Stimulated activated CD4-positive, alpha-beta T cell treated with anti-CD3 and anti-CD28 coated beads, Interleukin-15, amount 100 ng/mL, for 48 hours (primary cell): ENCODE measurements around the gene TMEM190.
"Not testable (repeated sequence)": the region's sequence is repeated elsewhere in the genome, so short reads cannot be mapped to it uniquely, and the experiment has no call there.

Experiments
- DNase-seq, 2 donors: peaks; one replicate each; pipeline ENCODE4 v3.0.0-alpha.2; 2020; ENCODE audit warnings: low read depth in 2 of 2

TMEM190 gene

DNA sequence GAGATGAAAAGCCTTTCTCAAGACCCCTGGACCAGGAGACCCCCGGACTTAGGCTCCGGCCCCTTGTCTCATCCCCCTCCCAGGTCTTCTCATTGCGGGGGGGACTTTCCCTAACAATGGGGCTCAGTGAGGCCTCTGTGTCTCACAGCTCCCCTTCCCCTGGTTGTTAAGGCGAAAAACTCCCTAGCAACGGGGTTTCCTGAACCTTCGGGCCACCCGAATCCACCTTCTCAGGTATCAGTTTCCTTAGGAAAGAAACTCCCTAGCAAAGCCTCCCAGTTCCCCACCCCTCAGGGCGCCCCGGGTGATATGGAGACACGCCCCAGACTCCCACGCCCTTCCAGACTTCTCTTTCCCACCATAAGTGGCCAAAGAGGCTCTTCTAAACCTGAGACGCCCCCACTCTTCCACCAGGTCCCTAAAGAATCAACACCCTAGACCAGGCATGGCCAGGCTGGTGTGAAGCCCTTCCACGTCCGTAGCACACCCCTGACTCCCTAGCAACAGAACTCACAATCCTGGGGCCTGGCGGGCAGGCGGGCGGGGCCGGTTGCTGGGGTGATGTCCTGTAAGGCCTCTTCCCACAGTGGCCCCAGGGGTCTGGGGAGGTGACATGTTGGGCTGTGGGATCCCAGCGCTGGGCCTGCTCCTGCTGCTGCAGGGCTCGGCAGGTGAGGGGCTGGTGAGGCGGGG lies at the start of gene TMEM190:
TMEM190 (plus strand) TSS at position 586 of the 693 bp plus-strand sequence; CDS start at position 614, 28 bp downstream.
- DNase-seq = no peak

- not testable (repeated sequence) for DNase-seq
Measured at GRCh38 chr19:55328774-55329318, 47.8 kb upstream of the TMEM190 start.

- DNase-seq = not testable (repeated sequence)
Measured at GRCh38 chr19:55329791-55330190, 46.8 kb upstream of the TMEM190 start.

GRCh38 chr19:55333870-55334269 lies 42.8 kb upstream of the TMEM190 start:
- DNase-seq = no peak

DNA sequence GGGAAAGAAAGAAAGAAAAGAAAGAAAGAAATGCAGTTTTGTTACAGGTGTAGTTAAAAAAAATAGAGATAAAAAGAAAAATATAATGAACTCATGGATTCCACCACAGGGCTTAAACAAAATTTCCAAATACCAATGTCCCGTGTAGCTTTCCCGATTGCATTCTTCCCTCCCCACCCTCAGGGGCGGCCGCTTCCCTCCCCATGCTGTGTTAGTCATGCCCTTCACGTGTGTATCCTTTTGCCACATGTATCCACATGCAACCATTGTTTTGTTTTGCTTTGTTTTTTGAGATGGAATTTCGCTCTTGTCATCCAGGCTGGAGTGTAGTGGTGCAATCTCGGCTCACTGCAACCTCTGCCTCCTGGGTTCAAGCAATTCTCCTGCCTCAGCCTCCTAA lies 40.5 kb upstream of the TMEM190 start:
- no peak for DNase-seq

- DNase-seq = peak; percentile 100
Measured at GRCh38 chr19:55339105-55339888, 37.3 kb upstream of the TMEM190 start, which contains the start of gene KMT5C. Gene KMT5C, plus strand, starts transcription at chr19:55339876. Its CDS starts 2,061 bp downstream, at chr19:55341937.

GRCh38 chr19:55339889-55340783 lies 36.5 kb upstream of the TMEM190 start:
- DNase-seq = no peak

DNA sequence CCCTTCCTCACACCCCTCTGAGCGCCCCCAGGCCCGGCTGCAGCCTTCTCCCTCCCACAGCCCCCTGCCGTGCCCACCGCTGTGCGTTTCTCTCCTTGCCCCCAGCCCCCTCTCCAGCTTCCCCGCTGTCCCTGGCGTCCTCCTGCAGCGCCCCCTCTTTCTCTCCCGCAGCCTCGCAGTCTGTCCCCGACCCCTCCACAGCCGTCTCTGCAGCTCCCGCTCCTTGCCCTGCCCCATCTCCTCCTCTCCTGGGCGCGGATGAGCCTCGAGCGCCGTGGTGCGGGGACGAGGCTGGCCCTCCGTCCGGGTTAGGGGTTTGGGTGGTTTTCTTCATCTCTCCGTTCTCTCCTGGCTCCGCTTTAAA lies 35.9 kb upstream of the TMEM190 start:
- peak in 1 of 2 donors; percentile 14 for DNase-seq

GRCh38 chr19:55341171-55341588 lies 35.4 kb upstream of the TMEM190 start:
- DNase-seq = peak; percentile 51 to 64

- DNase-seq = no peak
Measured at GRCh38 chr19:55341595-55342531, 34.8 kb upstream of the TMEM190 start.

DNA sequence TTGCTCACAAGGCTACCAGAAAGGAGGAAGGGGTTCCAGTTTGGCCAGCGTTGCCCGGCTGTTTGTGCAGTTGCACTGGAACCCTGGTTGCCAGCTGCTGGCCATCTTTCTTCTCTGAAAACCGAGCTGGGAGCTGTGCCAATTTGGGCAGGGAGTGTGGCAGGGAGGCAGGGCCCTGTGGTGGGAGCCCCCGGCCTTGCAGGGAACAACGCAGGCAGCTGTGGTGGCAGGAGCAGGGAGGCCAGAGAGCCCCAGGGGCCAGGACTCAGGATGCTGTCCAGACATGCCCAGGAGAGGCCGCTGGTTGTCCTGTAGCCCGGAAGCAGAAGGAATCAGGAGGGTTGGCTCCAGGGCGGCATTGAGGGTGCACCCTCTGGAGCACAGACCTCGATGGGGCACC lies 32.2 kb upstream of the TMEM190 start:
- no peak for DNase-seq

GRCh38 chr19:55345101-55345817 lies 31.4 kb upstream of the TMEM190 start:
- no peak for DNase-seq

DNA sequence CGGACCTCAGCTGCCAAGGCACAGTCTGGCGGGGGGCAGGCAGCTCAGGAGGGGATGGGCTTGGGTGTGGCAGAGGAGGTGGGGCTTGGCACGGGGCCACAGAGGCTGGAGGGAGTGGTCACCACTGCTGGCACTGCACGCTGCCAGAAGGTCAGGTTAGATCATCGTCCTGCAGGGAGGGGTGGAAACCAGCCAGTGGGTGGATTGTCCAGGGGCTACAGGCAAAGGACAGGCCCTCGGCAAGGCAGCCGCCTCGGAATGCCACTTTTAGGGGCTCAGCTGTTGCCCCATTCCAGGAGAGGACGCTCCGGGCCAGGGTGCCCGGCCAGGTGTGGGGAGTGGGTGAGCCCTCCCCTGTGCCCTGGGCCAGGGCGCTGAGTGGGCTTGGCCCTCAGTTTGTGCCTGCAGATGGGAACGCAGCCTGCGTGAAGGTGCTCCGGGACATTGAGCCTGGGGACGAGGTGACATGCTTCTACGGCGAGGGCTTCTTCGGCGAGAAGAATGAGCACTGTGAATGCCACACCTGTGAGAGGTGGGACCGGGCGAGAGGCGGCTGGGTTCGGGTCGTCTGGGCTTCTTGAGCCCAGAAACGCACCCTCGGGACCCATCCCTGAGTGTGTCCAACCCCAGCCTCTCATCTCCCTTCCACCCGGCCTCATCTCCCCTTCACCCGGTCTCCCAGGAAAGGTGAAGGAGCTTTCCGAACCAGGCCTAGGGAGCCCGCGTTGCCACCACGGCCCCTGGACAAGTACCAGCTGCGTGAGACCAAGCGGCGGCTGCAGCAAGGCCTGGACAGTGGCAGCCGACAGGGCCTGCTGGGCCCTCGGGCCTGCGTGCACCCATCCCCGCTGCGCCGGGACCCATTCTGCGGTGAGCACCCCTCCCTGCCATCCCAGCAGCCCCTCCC lies 30.6 kb upstream of the TMEM190 start:
- DNase-seq = no peak

- DNase-seq = no peak
Measured at GRCh38 chr19:55346725-55347441, 29.7 kb upstream of the TMEM190 start.

- DNase-seq = no peak
Measured at GRCh38 chr19:55347442-55348009, 29.1 kb upstream of the TMEM190 start.

DNA sequence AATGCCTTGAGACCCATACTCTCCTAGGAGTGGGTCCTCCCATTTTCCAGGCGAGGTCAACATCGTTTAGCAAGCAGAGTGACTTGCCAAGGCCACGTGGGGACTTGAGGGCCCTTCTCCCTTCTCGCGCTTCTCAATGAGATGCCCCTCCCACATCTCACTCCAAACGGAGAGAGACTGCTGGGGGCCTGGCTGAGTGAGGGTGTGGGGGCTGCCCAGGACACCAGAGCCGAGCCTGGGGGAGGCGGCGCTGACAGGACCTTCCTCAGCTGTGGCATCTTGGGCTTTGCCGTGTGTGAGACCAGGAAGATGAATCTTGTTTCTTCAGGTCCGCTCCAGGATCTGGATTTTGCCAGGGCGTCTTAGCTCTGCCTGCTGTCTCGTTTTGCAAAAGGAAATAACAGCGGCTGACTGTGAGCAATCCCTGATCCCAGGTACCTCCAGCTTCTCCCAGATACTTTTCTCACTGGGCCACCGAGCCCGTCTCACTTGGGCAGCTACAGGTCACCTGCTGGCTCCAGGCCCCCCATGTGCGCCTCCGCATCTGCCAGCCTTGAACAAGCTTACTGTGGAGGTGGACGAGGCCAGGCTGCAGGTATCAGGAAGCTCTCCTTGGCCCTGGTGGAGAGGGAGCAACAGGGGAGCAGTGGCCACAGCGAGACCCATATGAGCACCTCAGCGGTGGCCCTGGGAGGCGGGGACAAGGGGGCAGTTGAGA lies 28.1 kb upstream of the TMEM190 start:
- DNase-seq = no peak

GRCh38 chr19:55350620-55351315 lies 25.9 kb upstream of the TMEM190 start:
- DNase-seq = no peak
